Activated T-helper 1 cell treated with anti-CD3 and anti-CD28 coated beads, Interleukin-12 subunit alpha, Interleukin-12 subunit beta, Interleukin-2, Interleukin-4 antibody, amounts not matched to agents 30 ng/mL and 10 ng/mL and 1 ng/mL, durations not matched to agents 14 hours and 24 hours and 36 hours (primary cell): ENCODE data around the gene MOSPD3. TPM values are rescaled to one million over a fixed set of nuclear protein-coding genes. Genes with fewer than 3 reads are reported as not detected.
A peak's percentile ranks its signal among the peaks of the same experiment; 100 is the strongest.

Source experiments
- DNase-seq: peaks from one replicate; pipeline ENCODE4 v3.0.0; 2021; ENCODE audit warnings: low spot score
- H3K27ac Mint-ChIP-seq: one replicate; pipeline ENCODE4 v1.8.0; 2021; ENCODE audit warnings: mild to moderate bottlenecking, mixed read lengths
- H3K27me3 Mint-ChIP-seq: one replicate; pipeline ENCODE4 v1.8.0; 2022; ENCODE audit warnings: mild to moderate bottlenecking, moderate library complexity, mixed read lengths; ENCODE audit not compliant: insufficient read depth
- H3K36me3 Mint-ChIP-seq: one replicate; pipeline ENCODE4 v1.8.0; 2021; ENCODE audit warnings: low read depth, mixed read lengths
- H3K4me1 Mint-ChIP-seq: one replicate; pipeline ENCODE4 v1.8.0; 2021; ENCODE audit warnings: low read depth, mixed read lengths
- H3K4me3 Mint-ChIP-seq: one replicate; pipeline ENCODE4 v1.8.0; 2021; ENCODE audit warnings: mild to moderate bottlenecking, moderate library complexity, mixed read lengths
- H3K9me3 Mint-ChIP-seq: one replicate; pipeline ENCODE4 v1.8.0; 2021; ENCODE audit warnings: mixed read lengths
- intact Hi-C: fragments of 100-400 bp; cut with micrococcal nuclease; formaldehyde crosslinking; loops from one replicate; pipeline ENCODE4 v1.15.1; 2024
- total RNA-seq: library from RNA; stranded (reverse); gene quantifications from 2 replicates; pipeline ENCODE4 v1.2.3, GENCODE V29; 2022

The MOSPD3 gene
- total RNA-seq, 1 donor from 2014 or later: 11.5 TPM

- H3K9me3 Mint-ChIP-seq: no peaks in the 10 kb centered on the region
These were observed 6.0 kb upstream of the MOSPD3 start for GRCh38 chr7:100606313-100606712.

GRCh38 chr7:100607111-100607510, 5.2 kb upstream of the MOSPD3 start:
- intact Hi-C loops: no loop called here
- Mint-ChIP-seq H3K9me3 (no peaks in the 10 kb centered on the region), H3K4me3 (no peak overlapping the region), H3K27ac (no peak overlapping the region), H3K36me3 (no peaks in the 10 kb centered on the region), H3K27me3 (peaks cover 19% of the 10 kb centered on the region), H3K4me1 (peaks cover 20% of the 10 kb centered on the region)
- DNase-seq: no peak

More at GRCh38 chr7:100606313-100606712, 6.0 kb upstream of the MOSPD3 start:
- H3K36me3 Mint-ChIP-seq: no peaks in the 10 kb centered on the region
- DNase-seq: no peak
- peaks cover 20% of the 10 kb centered on the region for H3K4me1 Mint-ChIP-seq
- no peak overlapping the region for H3K27ac Mint-ChIP-seq
- no peak overlapping the region for H3K4me3 Mint-ChIP-seq
- intact Hi-C loops: no loop called here
- H3K27me3 Mint-ChIP-seq: peaks cover 19% of the 10 kb centered on the region

- Mint-ChIP-seq H3K4me3 (no peak overlapping the region), H3K9me3 (no peaks in the 10 kb centered on the region), H3K4me1 (peaks cover 30% of the 10 kb centered on the region), H3K36me3 (peaks cover 3% of the 10 kb centered on the region), H3K27me3 (peaks cover 19% of the 10 kb centered on the region), H3K27ac (no peak overlapping the region)
- DNase-seq: no peak
- intact Hi-C loops: no loop called here
These were observed 2.4 kb upstream of the MOSPD3 start for GRCh38 chr7:100609958-100610357.

- intact Hi-C loops: loop anchor here (1.0 to 2.0 kb wide), 11 partner anchors 9 to 239 kb away; partner anchors contain the start of genes FBXO24, GNB2, LRCH4 and MEPCE
- peaks cover 9% of the 10 kb centered on the region for H3K36me3 Mint-ChIP-seq
- peaks cover 7% of the 10 kb centered on the region for H3K27me3 Mint-ChIP-seq
These were observed 520 bp downstream of the MOSPD3 start for GRCh38 chr7:100612730-100613390.

GRCh38 chr7:100613412-100614175, 1.3 kb downstream of the MOSPD3 start:
- Mint-ChIP-seq H3K9me3 (no peaks in the 10 kb centered on the region), H3K4me1 (peaks cover 22% of the 10 kb centered on the region), H3K27ac (no peak overlapping the region), H3K4me3 (peak overlapping the region; percentile 85), H3K36me3 (peaks cover 9% of the 10 kb centered on the region), H3K27me3 (peaks cover 7% of the 10 kb centered on the region)
- intact Hi-C loops: loop anchor here (2.0 kb wide), 2 partner anchors 69 to 185 kb away; partner anchors contain the start of genes MEPCE and ZCWPW1
- no peak for DNase-seq

More at GRCh38 chr7:100612730-100613390, 520 bp downstream of the MOSPD3 start:
- peak overlapping the region; percentile 85 for H3K4me3 Mint-ChIP-seq
- H3K27ac Mint-ChIP-seq: no peak overlapping the region
- peaks cover 22% of the 10 kb centered on the region for H3K4me1 Mint-ChIP-seq
- no peaks in the 10 kb centered on the region for H3K9me3 Mint-ChIP-seq
- DNase-seq: no peak

GRCh38 chr7:100614308-100614861, 2.0 kb downstream of the MOSPD3 start:
- DNase-seq: no peak
- Mint-ChIP-seq H3K36me3 (peaks cover 9% of the 10 kb centered on the region), H3K9me3 (no peaks in the 10 kb centered on the region), H3K4me1 (peaks cover 22% of the 10 kb centered on the region), H3K27ac (no peak overlapping the region), H3K27me3 (peaks cover 6% of the 10 kb centered on the region), H3K4me3 (no peak overlapping the region)
- intact Hi-C loops: no loop called here

- Mint-ChIP-seq H3K27me3 (no peaks in the 10 kb centered on the region), H3K36me3 (peaks cover 16% of the 10 kb centered on the region)
These were observed 7.9 kb downstream of the MOSPD3 start for GRCh38 chr7:100620239-100620638.

GRCh38 chr7:100620804-100621203, 8.5 kb downstream of the MOSPD3 start:
- H3K36me3 Mint-ChIP-seq: peaks cover 16% of the 10 kb centered on the region
- H3K27me3 Mint-ChIP-seq: no peaks in the 10 kb centered on the region

More at GRCh38 chr7:100620239-100620638, 7.9 kb downstream of the MOSPD3 start:
- intact Hi-C loops: no loop called here
- DNase-seq: no peak
- Mint-ChIP-seq H3K4me1 (peaks cover 16% of the 10 kb centered on the region), H3K9me3 (no peaks in the 10 kb centered on the region), H3K4me3 (no peak overlapping the region), H3K27ac (no peak overlapping the region)

GRCh38 chr7:100621554-100621953, 9.2 kb downstream of the MOSPD3 start:
- no peak overlapping the region for H3K27ac Mint-ChIP-seq
- H3K9me3 Mint-ChIP-seq: no peaks in the 10 kb centered on the region

More at GRCh38 chr7:100620804-100621203, 8.5 kb downstream of the MOSPD3 start:
- no peak overlapping the region for H3K4me3 Mint-ChIP-seq
- intact Hi-C loops: no loop called here
- H3K4me1 Mint-ChIP-seq: peaks cover 21% of the 10 kb centered on the region
- no peaks in the 10 kb centered on the region for H3K9me3 Mint-ChIP-seq
- H3K27ac Mint-ChIP-seq: no peak overlapping the region
- DNase-seq: no peak

GRCh38 chr7:100623951-100624824, 11.8 kb downstream of the MOSPD3 start:
- no peak for DNase-seq
- H3K4me3 Mint-ChIP-seq: peak overlapping the region; percentile 2
- peak overlapping the region; percentile 48 for H3K27ac Mint-ChIP-seq
- peaks cover 35% of the 10 kb centered on the region for H3K4me1 Mint-ChIP-seq
- no peaks in the 10 kb centered on the region for H3K9me3 Mint-ChIP-seq
- no peaks in the 10 kb centered on the region for H3K27me3 Mint-ChIP-seq
- intact Hi-C loops: no loop called here
- peaks cover 14% of the 10 kb centered on the region for H3K36me3 Mint-ChIP-seq

More at GRCh38 chr7:100621554-100621953, 9.2 kb downstream of the MOSPD3 start:
- DNase-seq: no peak
- Mint-ChIP-seq H3K27me3 (no peaks in the 10 kb centered on the region), H3K4me1 (peaks cover 28% of the 10 kb centered on the region), H3K4me3 (no peak overlapping the region), H3K36me3 (peaks cover 14% of the 10 kb centered on the region)
- intact Hi-C loops: no loop called here

GRCh38 chr7:100626055-100626454, 13.7 kb downstream of the MOSPD3 start:
- intact Hi-C loops: loop anchor here (1.0 to 2.0 kb wide), 6 partner anchors 14 to 81 kb away; partner anchors contain the start of genes FBXO24, GNB2, LRCH4 and MOSPD3
- Mint-ChIP-seq H3K9me3 (no peaks in the 10 kb centered on the region), H3K27me3 (no peaks in the 10 kb centered on the region), H3K36me3 (peaks cover 13% of the 10 kb centered on the region), H3K4me1 (peaks cover 45% of the 10 kb centered on the region), H3K4me3 (peak overlapping the region; percentile 71), H3K27ac (peak overlapping the region; percentile 72)
- no peak for DNase-seq
